T-helper 17 cell (primary cell): ENCODE results near the gene CFAP97. TPM values are rescaled to one million over a fixed set of nuclear protein-coding genes. Genes with fewer than 3 reads are reported as not detected.
"Not testable (repeated sequence)": the region's sequence is repeated elsewhere in the genome, so short reads cannot be mapped to it uniquely, and the experiment has no call there.

Experiments
- ATAC-seq: fragments of 150-1000 bp; cut with Tn5 transposase; 2 replicates; pipeline ENCODE4 v1.10.0; 2021; ENCODE audit warnings: mild to moderate bottlenecking, moderate library complexity
- DNase-seq, 3 donors: peaks; one replicate each; pipeline versions ENCODE4 v3.0.0 to v3.0.0-alpha.2; 2020 to 2021
- H3K9me3 ChIP-seq: one replicate; pipeline ENCODE4 v1.7.0; 2013; ENCODE audit warnings: low read length, mild to moderate bottlenecking; ENCODE audit not compliant: control insufficient read depth, poor library complexity, severe bottlenecking
- H3K27ac Mint-ChIP-seq: one replicate; pipeline ENCODE4 v1.8.0; 2022; ENCODE audit warnings: mild to moderate bottlenecking, moderate library complexity, mixed read lengths
- H3K27me3 Mint-ChIP-seq: one replicate; pipeline ENCODE4 v1.8.0; 2022; ENCODE audit warnings: mixed read lengths
- H3K36me3 Mint-ChIP-seq: one replicate; pipeline ENCODE4 v1.8.0; 2022; ENCODE audit warnings: low read depth, mixed read lengths
- H3K4me1 Mint-ChIP-seq: one replicate; pipeline ENCODE4 v1.8.0; 2022; ENCODE audit warnings: mild to moderate bottlenecking, mixed read lengths
- H3K4me3 Mint-ChIP-seq: one replicate; pipeline ENCODE4 v1.8.0; 2022; ENCODE audit warnings: mild to moderate bottlenecking, moderate library complexity, mixed read lengths
- total RNA-seq, 4 donors: library from RNA in 2 of 4; stranded (reverse) in 2 of 4; gene quantifications; one replicate each; pipeline ENCODE4 v1.2.3 and lab custom pipeline; 2022 to 2026

Gene CFAP97
- total RNA-seq, 2 donors from 2014 or later: 41.9 to 50.0 TPM

- Mint-ChIP-seq H3K4me1 (peaks cover 4% of the 10 kb centered on the region), H3K27me3 (peaks cover 46% of the 10 kb centered on the region), H3K27ac (no peak overlapping the region), H3K4me3 (no peak overlapping the region), H3K36me3 (no peaks in the 10 kb centered on the region)
- H3K9me3 ChIP-seq: no peaks in the 10 kb centered on the region
- ATAC-seq (no peak), DNase-seq (no peak)
These were observed 66.4 kb downstream of the CFAP97 start for GRCh38 chr4:185137233-185137925.

- no peak overlapping the region for H3K27ac Mint-ChIP-seq
- H3K27me3 Mint-ChIP-seq: peaks cover 48% of the 10 kb centered on the region
- H3K4me1 Mint-ChIP-seq: peaks cover 4% of the 10 kb centered on the region
- ATAC-seq (peak; percentile 75), DNase-seq (no peak)
- H3K9me3 ChIP-seq: no peaks in the 10 kb centered on the region
- no peak overlapping the region for H3K4me3 Mint-ChIP-seq
- peaks cover 3% of the 10 kb centered on the region for H3K36me3 Mint-ChIP-seq
These were observed 69.4 kb downstream of the CFAP97 start for GRCh38 chr4:185134307-185134869.

- no peaks in the 10 kb centered on the region for H3K9me3 ChIP-seq
- H3K27me3 Mint-ChIP-seq: peaks cover 37% of the 10 kb centered on the region
- H3K4me3 Mint-ChIP-seq: peak overlapping the region; percentile 81
- peaks cover 3% of the 10 kb centered on the region for H3K36me3 Mint-ChIP-seq
- peak in 2 of 3 donors; percentile 13 to 18 for DNase-seq
- peaks cover 5% of the 10 kb centered on the region for H3K4me1 Mint-ChIP-seq
- no peak overlapping the region for H3K27ac Mint-ChIP-seq
- ATAC-seq: peak; percentile 77
These were observed 75.3 kb downstream of the CFAP97 start for GRCh38 chr4:185128272-185129119.

GRCh38 chr4:185127021-185127925 is 76.5 kb downstream of the CFAP97 start:
- no peaks in the 10 kb centered on the region for H3K9me3 ChIP-seq
- Mint-ChIP-seq H3K27ac (peak overlapping the region; percentile 32), H3K36me3 (peaks cover 3% of the 10 kb centered on the region), H3K4me1 (peaks cover 17% of the 10 kb centered on the region), H3K27me3 (peaks cover 49% of the 10 kb centered on the region), H3K4me3 (peak overlapping the region; percentile 81)
- ATAC-seq: peak; percentile 24
- peak in 1 of 3 donors; percentile 13 for DNase-seq

- H3K9me3 ChIP-seq: no peaks in the 10 kb centered on the region
- DNase-seq (no peak), ATAC-seq (no peak)
- Mint-ChIP-seq H3K27ac (no peak overlapping the region), H3K27me3 (peaks cover 48% of the 10 kb centered on the region), H3K36me3 (no peaks in the 10 kb centered on the region), H3K4me3 (no peak overlapping the region), H3K4me1 (peaks cover 15% of the 10 kb centered on the region)
These were observed 79.8 kb downstream of the CFAP97 start for GRCh38 chr4:185124006-185124405.

- Mint-ChIP-seq H3K27me3 (peaks cover 55% of the 10 kb centered on the region), H3K4me3 (no peak overlapping the region), H3K4me1 (peaks cover 12% of the 10 kb centered on the region), H3K27ac (no peak overlapping the region), H3K36me3 (no peaks in the 10 kb centered on the region)
- no peaks in the 10 kb centered on the region for H3K9me3 ChIP-seq
- ATAC-seq (peak; percentile 53), DNase-seq (no peak)
These were observed 81.0 kb downstream of the CFAP97 start for GRCh38 chr4:185122681-185123345.

GRCh38 chr4:185120631-185120946 is 83.2 kb downstream of the CFAP97 start:
- H3K27ac Mint-ChIP-seq: no peak overlapping the region
- H3K4me3 Mint-ChIP-seq: no peak overlapping the region
- H3K4me1 Mint-ChIP-seq: peaks cover 12% of the 10 kb centered on the region
- peaks cover 53% of the 10 kb centered on the region for H3K27me3 Mint-ChIP-seq
- no peak for DNase-seq
- ATAC-seq: no peak
- no peaks in the 10 kb centered on the region for H3K9me3 ChIP-seq
- no peaks in the 10 kb centered on the region for H3K36me3 Mint-ChIP-seq

- no peak for DNase-seq
- Mint-ChIP-seq H3K4me3 (no peak overlapping the region), H3K27ac (no peak overlapping the region), H3K27me3 (peaks cover 53% of the 10 kb centered on the region), H3K4me1 (peaks cover 12% of the 10 kb centered on the region), H3K36me3 (no peaks in the 10 kb centered on the region)
- ATAC-seq: no peak
- no peaks in the 10 kb centered on the region for H3K9me3 ChIP-seq
These were observed 83.7 kb downstream of the CFAP97 start for GRCh38 chr4:185119927-185120630.

GRCh38 chr4:185119467-185119866 is 84.3 kb downstream of the CFAP97 start:
- not testable (repeated sequence) for H3K4me3 Mint-ChIP-seq, H3K9me3 ChIP-seq, H3K36me3 Mint-ChIP-seq, H3K27ac Mint-ChIP-seq, DNase-seq, ATAC-seq
- Mint-ChIP-seq H3K27me3 (peaks cover 49% of the 10 kb centered on the region), H3K4me1 (peaks cover 12% of the 10 kb centered on the region)

GRCh38 chr4:185118876-185119275 is 84.9 kb downstream of the CFAP97 start:
- Mint-ChIP-seq H3K36me3 (no peaks in the 10 kb centered on the region), H3K4me3 (no peak overlapping the region), H3K27ac (no peak overlapping the region), H3K27me3 (peaks cover 51% of the 10 kb centered on the region), H3K4me1 (peaks cover 12% of the 10 kb centered on the region)
- DNase-seq: no peak
- no peaks in the 10 kb centered on the region for H3K9me3 ChIP-seq
- ATAC-seq: no peak

GRCh38 chr4:185117300-185117934 is 86.4 kb downstream of the CFAP97 start:
- Mint-ChIP-seq H3K36me3 (no peaks in the 10 kb centered on the region), H3K27me3 (peaks cover 43% of the 10 kb centered on the region), H3K4me3 (no peak overlapping the region), H3K27ac (no peak overlapping the region), H3K4me1 (peaks cover under 1% of the 10 kb centered on the region)
- no peaks in the 10 kb centered on the region for H3K9me3 ChIP-seq
- DNase-seq (no peak), ATAC-seq (no peak)
